K562 (cell line): Measurements from ENCODE around the gene ZNF460. TPM values are rescaled to one million over a fixed set of nuclear protein-coding genes. Genes with fewer than 3 reads are reported as not detected.

Experiments used
- ATAC-seq: fragments of 200-7000 bp; cut with Tn5 transposase; 3 replicates; pipeline ENCODE4 v1.9.1; 2020; ENCODE audit warnings: moderate library complexity
- BruUV-seq: library from RNA; stranded (reverse); fragments of 400-500 nt; replicated peaks from 2 replicates; lab custom pipeline; 2021; lab: Mats Ljungman, UMichigan
- CTCF ChIA-PET: fragments of 300-600 bp; formaldehyde crosslinking; extraction: SDS; loops from one replicate; lab custom pipeline; 2021; ENCODE audit warnings: low intra/inter-chr PET ratio; lab: Yijun Ruan, JAX
- POLR2A ChIA-PET: fragments of 300-600, 350-650 bp; sonication (Branson Sonifier 250); formaldehyde crosslinking; extraction: SDS; loops from one replicate; lab custom pipeline; 2021; ENCODE audit warnings: antibody characterized with exemption, inconsistent platforms; lab: Yijun Ruan, JAX
- DNase-seq, 4 experiments: peaks; one replicate each; pipeline versions ENCODE4 v3.0.0 to v3.0.0-alpha.2; 2011 to 2018; ENCODE audit warnings: low spot score in 3 of 4, mixed read lengths in 3 of 4; ENCODE audit errors: extremely low read depth in 1 of 4
- FAIRE-seq: peaks from 2 replicates; lab custom pipeline; 2011; peaks lifted over from hg19 to GRCh38; lab: Jason Lieb, UNC
- H2AFZ ChIP-seq: 2 replicates; pipeline ENCODE4 v1.6.0; 2011; ENCODE audit warnings: low read depth, low read length, control low read depth, inconsistent platforms
- H3K27ac ChIP-seq: fragments of 200-600 bp; 3 replicates; pipeline ENCODE4 v1.8.0; 2011; ENCODE audit warnings: low read depth, mild to moderate bottlenecking, control low read depth, inconsistent platforms, low read length, moderate library complexity, mixed read lengths; ENCODE audit errors: extremely low read depth
- H3K27me3 ChIP-seq, 2 experiments: fragments of 300-600 bp in 1 of 2; 2 replicates in 1 of 2; 3 replicates in 1 of 2; pipeline versions ENCODE4 v1.6.0 to v1.8.0; 2011; ENCODE audit warnings: inconsistent platforms in 2 of 2, low read length in 2 of 2, mild to moderate bottlenecking in 1 of 2, mixed read lengths in 1 of 2, moderate library complexity in 1 of 2; ENCODE audit not compliant: control insufficient read depth in 2 of 2, insufficient read depth in 2 of 2
- H3K36me3 ChIP-seq: fragments of 300-600 bp; 3 replicates; pipeline ENCODE4 v1.8.0; 2011; ENCODE audit warnings: mild to moderate bottlenecking, low read length, inconsistent platforms; ENCODE audit not compliant: control insufficient read depth, insufficient read depth
- H3K4me1 ChIP-seq, 2 experiments: fragments of 200-600 bp in 1 of 2; replicated peaks in 1 of 2; 2 replicates in 1 of 2; 3 replicates in 1 of 2; pipeline versions ENCODE4 v1.5.1 to v1.8.0; 2011; ENCODE audit warnings: inconsistent platforms in 2 of 2, low read length in 2 of 2, mild to moderate bottlenecking in 1 of 2, mixed read lengths in 1 of 2, moderate library complexity in 1 of 2; ENCODE audit not compliant: control insufficient read depth in 2 of 2, insufficient read depth in 2 of 2
- H3K4me2 ChIP-seq: 2 replicates; pipeline ENCODE4 v1.6.1; 2011; ENCODE audit warnings: low read length, control low read depth, inconsistent platforms, mixed read lengths; ENCODE audit not compliant: insufficient read depth
- H3K4me3 ChIP-seq: fragments of 200-600 bp; sonication (generic), shearing (Covaris generic); 2 replicates; pipeline ENCODE4 v1.5.1; 2016; ENCODE audit warnings: control low read depth, inconsistent platforms
- H3K79me2 ChIP-seq: fragments of 200-600 bp; 3 replicates; pipeline ENCODE4 v1.8.0; 2011; ENCODE audit warnings: low read length, inconsistent platforms; ENCODE audit not compliant: control insufficient read depth, insufficient read depth
- H3K9ac ChIP-seq, 2 experiments: 2 replicates each; pipeline versions ENCODE4 v1.6.0 to v1.6.1; 2011; ENCODE audit warnings: low read depth in 2 of 2, low read length in 2 of 2, control low read depth in 1 of 2, inconsistent platforms in 1 of 2, mild to moderate bottlenecking in 1 of 2, mixed read lengths in 1 of 2; ENCODE audit not compliant: insufficient read depth in 1 of 2
- H3K9me1 ChIP-seq: one replicate; pipeline ENCODE4 v1.6.0; 2011; ENCODE audit warnings: inconsistent platforms, mild to moderate bottlenecking, low read length, moderate library complexity; ENCODE audit not compliant: control insufficient read depth, insufficient read depth
- H3K9me3 ChIP-seq: replicated peaks from 2 replicates; pipeline ENCODE4 v1.5.1; 2011; ENCODE audit warnings: low read depth, low read length, inconsistent platforms; ENCODE audit not compliant: control insufficient read depth, insufficient read depth
- H4K20me1 ChIP-seq: replicated peaks from 2 replicates; pipeline ENCODE4 v1.6.1; 2011; ENCODE audit warnings: low read length, inconsistent platforms, mixed read lengths; ENCODE audit not compliant: control insufficient read depth, insufficient read depth
- ADNP ChIP-seq: fragments of 200-800 bp; sonication (Bioruptor generic); IDR thresholded peaks from 2 replicates; pipeline ENCODE4 v1.6.1; 2016; ENCODE audit warnings: missing genetic modification characterization, missing compliant biosample characterization
- BCOR ChIP-seq: fragments of 450-650 bp; IDR thresholded peaks from 2 replicates; pipeline ENCODE4 v1.6.1; 2016
- CGGBP1 ChIP-seq: fragments of 250-450 bp; sonication (Bioruptor Pico); IDR thresholded peaks from 2 replicates; pipeline ENCODE4 v1.9.0; 2021; ENCODE audit warnings: mild to moderate bottlenecking
- EP300 ChIP-seq: IDR thresholded peaks from 2 replicates; pipeline ENCODE4 v1.6.1; 2012; ENCODE audit warnings: low read length, improper control_type of control experiment
- EP400 ChIP-seq: fragments of 450-650 bp; IDR thresholded peaks from 2 replicates; pipeline ENCODE4 v1.6.1; 2017; ENCODE audit warnings: antibody characterized with exemption, mild to moderate bottlenecking, moderate library complexity
- ETV6 ChIP-seq, 3 experiments: fragments of 150-350 bp in 1 of 3; sonication (generic) in 1 of 3; formaldehyde crosslinking in 1 of 3; IDR thresholded peaks; 2 replicates each; pipeline versions ENCODE4 v1.6.1 to v1.8.0; 2014 to 2022; ENCODE audit warnings: borderline replicate concordance in 2 of 3, low read depth in 2 of 3, antibody characterized with exemption in 1 of 3, low read length in 1 of 3, mild to moderate bottlenecking in 1 of 3, missing genetic modification reagents in 1 of 3
- NR2C1 ChIP-seq, 2 experiments: fragments of 450-650 bp; IDR thresholded peaks; 2 replicates each; pipeline ENCODE4 v1.6.1; 2017; ENCODE audit warnings: mild to moderate bottlenecking in 2 of 2, antibody characterized with exemption in 1 of 2, inconsistent platforms in 1 of 2, missing compliant biosample characterization in 1 of 2, missing genetic modification characterization in 1 of 2
- NRF1 ChIP-seq, 2 experiments: fragments of 450-650 bp; IDR thresholded peaks in 1 of 2; conservative IDR thresholded peaks in 1 of 2; 2 replicates each; pipeline ENCODE4 v1.6.1; 2014; ENCODE audit warnings: mild to moderate bottlenecking in 2 of 2
- PKNOX1 ChIP-seq: fragments of 450-650 bp; IDR thresholded peaks from 2 replicates; pipeline ENCODE4 v1.6.1; 2016
- POLR3A ChIP-seq: IDR thresholded peaks from 2 replicates; pipeline ENCODE4 v1.6.1; 2011; ENCODE audit warnings: borderline replicate concordance, mild to moderate bottlenecking, moderate library complexity; ENCODE audit not compliant: insufficient read length, insufficient read depth; ENCODE audit errors: extremely low read depth
- RBM25 ChIP-seq: fragments of 200-400 bp; formaldehyde crosslinking; IDR thresholded peaks from 2 replicates; pipeline ENCODE4 v1.6.1; 2018; ENCODE audit warnings: low read length, low read depth, moderate library complexity; ENCODE audit not compliant: severe bottlenecking
- ZBTB1 ChIP-seq: sonication (generic); formaldehyde crosslinking; IDR thresholded peaks from 2 replicates; pipeline ENCODE4 v1.8.1; 2023; ENCODE audit warnings: missing genetic modification reagents, low read depth, mild to moderate bottlenecking, borderline replicate concordance
- ZNF146 ChIP-seq: IDR thresholded peaks from one replicate; pipeline ENCODE4 v1.6.1; 2018; ENCODE audit warnings: missing compliant biosample characterization; ENCODE audit not compliant: unreplicated experiment
- ZNF507 ChIP-seq: conservative IDR thresholded peaks from 2 replicates; pipeline ENCODE4 v1.6.1; 2017; ENCODE audit warnings: missing genetic modification characterization, missing compliant biosample characterization
- WGBS: fragments of 100-300 bp; shearing (Covaris generic); methylation state at CpG from one replicate; pipeline ENCODE4 v1.1.6; 2016; ENCODE audit warnings: low coverage, mixed read lengths; ENCODE audit not compliant: insufficient coverage; ENCODE audit errors: missing lambda C conversion rate; 5-methylcytosine and 5-hydroxymethylcytosine counted together
- in situ Hi-C: fragments of 300-500 bp; cut with MboI; formaldehyde crosslinking; loops from 4 replicates; pipeline ENCODE4 v1.15.0; 2018; ENCODE audit warnings: inconsistent platforms, mixed read lengths
- intact Hi-C: fragments of 100-400 bp; cut with micrococcal nuclease; formaldehyde crosslinking; loops from 2 replicates; pipeline ENCODE4 v1.14.2; 2022
- polyA plus RNA-seq, 8 experiments: library from polyadenylated mRNA; depleted of rRNA in 4 of 8; stranded (reverse) in 5 of 8; unstranded in 3 of 8; fragments of >200 nt; fragmentation: Nextera tagmentation in 2 of 8; fragmentation: Illumina TruSeq in 1 of 8; extraction: Ambion mirVana in 2 of 8; extraction: Trizol in 1 of 8; gene quantifications; 2 replicates each; pipeline versions ENCODE4 v1.2.1 to v1.2.3, GENCODE V29; 2011 to 2014; ENCODE audit warnings: inconsistent platforms in 1 of 8, missing spikeins in 1 of 8
- total RNA-seq, 7 experiments: library from RNA; depleted of rRNA in 6 of 7; stranded (reverse); fragments of >200 nt in 6 of 7; fragmentation: Illumina TruSeq in 2 of 7; extraction: Trizol in 2 of 7; gene quantifications; 2 replicates each; pipeline versions ENCODE4 v1.2.1 to v1.2.3, GENCODE V29; 2011 to 2021; ENCODE audit warnings: low replicate concordance in 1 of 7

Gene ZNF460
- total and polyA plus RNA-seq, 9 of the 15 experiments (the other 6 are each of a cell fraction or from before 2014, with no cell fraction given), result 0.45 to 36.2 (median 16.6) TPM

- in situ Hi-C loops (no loop called here), intact Hi-C loops (no loop called here)
- FAIRE-seq (no peak), DNase-seq (no peak), ATAC-seq (no peak)
- TF ChIP-seq NRF1 (conservative IDR thresholded peaks at IDR 0.05 in 1 of 2, IDR thresholded peaks at IDR 0.05 in 1 of 2) (no peak), ZNF146 (CRISPR knock-in tag) (peak; percentile 95), POLR3A (no peak), BCOR (peak; percentile 46; the same call in 1 of the 2 replicates), ZBTB1 (CRISPR knock-in tag) (no peak), PKNOX1 (peak; percentile 45; the same call in 1 of the 2 replicates), CGGBP1 (no peak), ETV6 (IDR thresholded peaks at IDR 0.05; ENCODE audit: borderline replicate concordance in 1 of 2, low read depth in 2 of 2, low read length in 1 of 2) (no peak), ETV6 (CRISPR knock-in tag; IDR thresholded peaks at IDR 0.05; ENCODE audit: borderline replicate concordance) (no peak), RBM25 (peak; percentile 43), EP300 (no peak), ZNF507 (no peak), NR2C1 (IDR thresholded peaks at IDR 0.05) (no peak), NR2C1 (tag; IDR thresholded peaks at IDR 0.05) (no peak), ADNP (tag) (peak; percentile 37; the same call in 1 of the 2 replicates), EP400 (no peak)
- Histone ChIP-seq H3K79me2 (peaks cover 72% of the 10 kb centered on the region), H3K9me1 (no peaks in the 10 kb centered on the region), H2AFZ (no peak overlapping the region), H3K4me2 (no peak overlapping the region), H3K9ac (no peak overlapping the region), H3K4me1 (no peaks in the 10 kb centered on the region), H4K20me1 (no peaks in the 10 kb centered on the region), H3K36me3 (peaks cover 75% of the 10 kb centered on the region), H3K9me3 (peaks cover 5% of the 10 kb centered on the region; the same call in 1 of the 2 replicates), H3K27me3 (no peaks in the 10 kb centered on the region), H3K27ac (no peak overlapping the region), H3K4me3 (no peak overlapping the region)
- 95% methylated on average over 1 of the region's 1 CpG for WGBS
- POLR2A ChIA-PET, result interaction anchor here (0.6 to 1.3 kb wide), 2 partner anchors 8 to 9 kb away, joined by 3 to 4 read pairs; no protein-coding TSS in a partner anchor
- BruUV-seq, result no TSS peak
- CTCF ChIA-PET, result no interaction called here
Observed at GRCh38 chr19:57293719-57294118, 13.4 kb downstream of the ZNF460 start.
